BJ (cell line): ENCODE results near the gene SH2D6. TPM values are rescaled to one million over a fixed set of nuclear protein-coding genes. Genes with fewer than 3 reads are reported as not detected.

Experiments used
- CTCF ChIA-PET: fragments of 350-600 bp; formaldehyde crosslinking; extraction: SDS; loops from one replicate; lab custom pipeline; 2021; ENCODE audit warnings: antibody characterized with exemption, inconsistent platforms; lab: Yijun Ruan, JAX
- POLR2A ChIA-PET: fragments of 300-600 bp; sonication (Branson Sonifier 250); formaldehyde crosslinking; extraction: SDS; loops from one replicate; lab custom pipeline; 2021; ENCODE audit warnings: antibody characterized with exemption; lab: Charles Lee
- DNase-seq: peaks from one replicate; pipeline ENCODE4 v3.0.0-alpha.2; 2011; ENCODE audit warnings: low read depth
- H3K27me3 ChIP-seq: 2 replicates; pipeline ENCODE4 v1.6.0; 2011; ENCODE audit warnings: low read length; ENCODE audit not compliant: control insufficient read depth, insufficient read depth
- H3K36me3 ChIP-seq: 2 replicates; pipeline ENCODE4 v1.5.1; 2011; ENCODE audit warnings: low read length; ENCODE audit not compliant: control insufficient read depth, insufficient read depth
- H3K4me3 ChIP-seq: 2 replicates; pipeline ENCODE4 v1.5.1; 2011; ENCODE audit warnings: low read depth, mild to moderate bottlenecking, control low read depth, low read length
- CTCF ChIP-seq: IDR thresholded peaks from 2 replicates; pipeline ENCODE4 v1.5.1; 2011; ENCODE audit warnings: low read depth, mild to moderate bottlenecking, control low read depth, inconsistent platforms, low read length, moderate library complexity; ENCODE audit not compliant: insufficient read depth
- polyA minus RNA-seq: library from RNA; depleted of rRNA, polyadenylated mRNA; stranded (reverse); fragments of >200 nt; gene quantifications from 2 replicates; pipeline ENCODE4 v1.2.3, GENCODE V29; 2011; rRNA and poly(A)+ RNA removed
- polyA plus RNA-seq: library from polyadenylated mRNA; depleted of rRNA; stranded (reverse); fragments of >200 nt; gene quantifications from 2 replicates; pipeline ENCODE4 v1.2.3, GENCODE V29; 2011; rRNA removed

The SH2D6 gene
- polyA plus RNA-seq, result 0.18 and 0.39 TPM in 2 replicates
- 0.41 TPM in 1 of 2 replicates, not detected in the other for polyA minus RNA-seq

DNA sequence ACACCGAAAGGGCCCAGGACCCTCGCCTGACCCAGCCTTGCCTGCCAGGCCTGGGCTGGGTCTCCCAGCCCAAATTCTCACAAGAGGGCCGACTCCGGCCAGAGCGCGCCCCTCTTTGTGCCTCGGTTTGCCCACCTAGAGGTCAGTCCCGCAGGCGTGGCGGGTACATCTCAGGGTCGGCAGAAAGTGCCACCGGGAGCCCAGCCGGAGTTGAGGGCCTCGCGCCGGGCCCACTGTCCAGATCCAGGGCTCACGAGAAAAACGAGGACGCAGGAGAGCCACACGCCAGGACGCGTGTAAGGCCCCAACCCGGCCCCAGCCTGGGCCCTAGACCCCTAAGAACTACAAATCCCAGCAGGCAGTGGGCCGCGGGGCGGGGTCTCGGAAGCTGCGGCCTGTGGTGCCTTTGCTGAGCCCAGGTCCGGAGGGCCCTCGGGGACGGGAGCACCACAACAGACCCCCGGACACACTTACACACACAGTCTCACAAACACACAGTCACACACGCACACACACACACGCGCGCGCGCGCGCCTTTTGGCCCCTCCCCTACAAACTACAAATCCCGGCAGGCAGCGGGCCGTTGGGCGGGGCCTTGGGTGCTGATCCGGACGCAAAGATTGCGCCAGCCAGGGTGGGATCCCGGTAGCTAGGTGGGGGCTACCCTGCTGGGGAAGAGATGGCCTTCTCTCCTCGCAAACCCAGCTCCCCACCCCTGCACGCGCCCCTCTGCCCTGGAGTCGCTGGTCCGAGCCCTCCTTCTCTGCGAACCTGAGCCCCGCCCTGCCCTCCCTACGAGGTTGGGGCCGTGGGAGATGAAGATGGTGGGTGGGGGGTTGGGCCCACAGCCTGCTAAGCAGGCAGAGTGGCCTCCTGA lies at the start of gene SH2D6:
TSS of gene SH2D6 (plus strand) at position 583 of the 877 bp plus-strand sequence. CDS start 10,752 bp downstream, outside the sequence.
- ChIA-PET CTCF (interaction anchor here (1.0 to 17.0 kb wide), 5 partner anchors 11 to 142 kb away, joined by 3 to 460 read pairs (median 12); partner anchors contain the start of genes GGCX, MAT2A and TGOLN2), POLR2A (interaction anchor here (0.6 to 1.0 kb wide), 3 partner anchors 120 to 520 kb away, joined by 3 to 6 read pairs (median 6); partner anchors contain the start of genes C2orf68 and MAT2A)
- no peak for TF ChIP-seq CTCF
- Histone ChIP-seq H3K4me3 (peak within 1 kb of the TSS; percentile 59), H3K36me3 (no peaks in the 10 kb centered on the region), H3K27me3 (no peaks in the 10 kb centered on the region)
- peak; percentile 26 for DNase-seq

DNA sequence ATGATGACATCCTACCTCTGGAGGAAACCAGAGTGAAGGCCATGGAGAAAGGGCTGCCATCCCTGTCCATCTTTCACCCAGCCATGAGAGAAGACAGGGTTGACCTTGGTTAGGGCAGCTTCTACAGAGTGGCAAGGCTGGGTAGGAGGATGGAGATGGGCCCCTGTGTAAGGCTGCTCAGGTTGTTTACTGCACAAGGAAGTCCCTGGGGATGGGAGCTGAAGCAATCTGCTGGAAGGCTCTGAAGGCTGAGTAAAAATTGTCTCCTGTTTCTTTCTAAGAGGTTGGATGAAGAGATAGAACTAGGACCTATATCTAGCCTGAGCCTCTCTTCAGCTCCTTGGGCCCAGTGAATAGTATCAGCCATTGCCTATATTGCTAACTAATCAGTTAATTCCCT lies 49.6 kb upstream of the SH2D6 start:
- CTCF ChIA-PET, result interaction anchor here (1.1 to 2.8 kb wide), 2 partner anchors 11 to 45 kb away, joined by 4 to 12 read pairs; no protein-coding TSS in a partner anchor
- Histone ChIP-seq H3K4me3 (no peak overlapping the region), H3K27me3 (no peaks in the 10 kb centered on the region), H3K36me3 (peaks cover 5% of the 10 kb centered on the region; the same call in 1 of the 2 replicates)
- TF ChIP-seq CTCF, result no peak
- no peak for DNase-seq
- POLR2A ChIA-PET, result no interaction called here

GRCh38 chr2:85369500-85369899 lies 49.0 kb upstream of the SH2D6 start:
- ChIA-PET POLR2A (no interaction called here), CTCF (interaction anchor here (1.1 to 2.8 kb wide), 4 partner anchors 8 to 44 kb away, joined by 3 to 12 read pairs (median 8); no protein-coding TSS in a partner anchor)
- no peak for DNase-seq
- Histone ChIP-seq H3K27me3 (no peaks in the 10 kb centered on the region), H3K36me3 (peaks cover 5% of the 10 kb centered on the region; the same call in 1 of the 2 replicates), H3K4me3 (no peak overlapping the region)
- no peak for TF ChIP-seq CTCF

- no peak overlapping the region for H3K4me3 ChIP-seq
- ChIA-PET POLR2A (no interaction called here), CTCF (interaction anchor here (1.5 to 2.8 kb wide), 3 partner anchors 10 to 20 kb away, joined by 3 to 12 read pairs (median 11); no protein-coding TSS in a partner anchor)
- DNase-seq, result no peak
- TF ChIP-seq CTCF, result no peak
- no peaks in the 10 kb centered on the region for H3K27me3 ChIP-seq
- H3K36me3 ChIP-seq, result peaks cover 5% of the 10 kb centered on the region; the same call in 1 of the 2 replicates
Observed at GRCh38 chr2:85371045-85371444, 47.5 kb upstream of the SH2D6 start.
